ENCODE measurements around the gene CLDN15.
"Not testable (repeated sequence)": the region's sequence is repeated elsewhere in the genome, so short reads cannot be mapped to it uniquely, and the experiment has no call there.

Gene CLDN15

DNA sequence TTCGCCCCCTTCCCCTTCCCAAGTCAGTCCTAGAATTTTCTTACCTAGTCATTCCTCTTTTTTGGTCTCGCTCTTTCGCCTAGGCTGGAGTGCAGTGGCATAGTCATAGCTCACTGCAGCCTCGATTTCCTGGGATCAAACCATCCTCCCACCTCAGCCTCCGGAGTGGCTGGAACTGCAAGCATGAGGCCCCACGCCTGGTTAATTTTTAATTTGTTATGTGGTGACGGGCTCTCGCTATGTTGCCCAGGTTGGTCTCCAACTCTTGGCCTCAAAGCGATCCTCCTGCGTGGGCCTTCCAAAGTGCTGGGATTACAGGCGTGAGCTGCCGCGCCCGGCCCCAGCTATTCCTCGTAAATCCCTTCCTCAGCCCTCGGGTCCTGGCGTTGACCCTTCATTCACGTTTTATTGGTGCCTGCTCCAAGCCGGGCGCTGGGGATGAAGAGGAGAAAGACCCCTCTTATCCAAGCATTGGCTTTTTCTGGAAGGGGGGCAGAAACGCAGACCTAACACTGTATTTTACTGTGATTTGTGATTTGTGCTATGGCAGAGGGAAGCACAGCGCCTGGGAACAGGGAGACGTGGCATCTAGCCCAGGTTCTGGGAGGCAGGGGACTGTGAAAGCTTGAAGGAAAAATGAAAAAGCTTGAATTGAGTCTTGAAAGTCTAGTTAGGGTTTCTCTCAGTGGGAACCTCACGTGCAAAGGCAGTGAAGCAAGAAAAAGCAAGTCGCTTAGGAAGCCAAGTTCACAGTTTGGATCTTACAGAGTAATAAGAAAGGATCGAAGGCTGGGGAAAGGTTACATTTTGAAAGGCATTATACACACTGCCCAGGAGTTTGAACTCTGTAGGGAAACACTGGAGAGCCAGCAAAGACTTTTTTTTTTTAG lies 19.1 kb downstream of the CLDN15 start:
- DNase-seq = no peak

DNA sequence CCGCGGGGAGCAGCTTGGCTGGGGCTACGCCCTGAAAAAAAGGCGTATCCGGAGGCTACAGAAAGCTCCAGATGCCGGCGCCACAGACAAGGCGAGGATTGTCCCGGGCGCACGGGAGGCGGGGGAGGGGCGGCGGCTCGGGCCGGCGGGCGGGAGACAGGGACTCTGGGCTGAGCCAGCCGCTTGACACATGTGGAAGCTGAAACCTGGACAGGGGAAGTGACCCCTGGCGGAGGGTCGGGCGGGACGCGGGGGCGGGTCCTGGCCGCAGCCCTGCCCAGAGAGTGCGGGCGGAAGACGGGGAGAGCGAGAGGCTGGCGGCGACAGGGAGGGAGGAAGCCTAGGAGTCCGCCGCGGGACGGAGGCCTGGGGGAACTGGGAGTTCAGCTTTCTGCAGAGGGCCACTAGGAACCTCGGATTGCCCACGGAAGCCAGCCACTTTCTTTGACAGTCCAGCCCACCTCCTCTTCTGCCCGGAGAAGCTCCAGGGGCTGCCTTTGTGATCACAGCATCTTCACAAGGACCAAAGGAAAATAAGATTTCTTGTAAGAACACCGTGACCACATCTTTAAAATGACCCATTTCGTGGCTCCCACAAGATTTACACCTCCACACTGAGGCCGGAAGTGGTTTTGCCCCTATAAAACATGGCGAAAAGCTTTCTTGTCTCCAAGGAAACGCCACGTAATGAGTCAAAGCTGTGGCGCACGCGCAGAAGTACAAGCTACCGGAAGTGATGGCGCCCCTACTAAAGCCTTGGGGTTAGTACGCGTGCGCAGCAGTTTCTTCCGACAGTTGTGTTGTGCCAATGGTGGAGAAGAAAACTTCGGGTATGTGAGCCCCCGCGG lies 20.0 kb downstream of the CLDN15 start, which contains the start of the genes PLOD3 and ZNHIT1:
PLOD3 (minus strand) TSS at position 194 of the 848 bp plus-strand sequence. CDS start 307 bp downstream, outside the sequence.
ZNHIT1 (plus strand) TSS at position 778 of the 848 bp plus-strand sequence; CDS start at position 809, 31 bp downstream.
- peak; percentile 96 for DNase-seq

DNA sequence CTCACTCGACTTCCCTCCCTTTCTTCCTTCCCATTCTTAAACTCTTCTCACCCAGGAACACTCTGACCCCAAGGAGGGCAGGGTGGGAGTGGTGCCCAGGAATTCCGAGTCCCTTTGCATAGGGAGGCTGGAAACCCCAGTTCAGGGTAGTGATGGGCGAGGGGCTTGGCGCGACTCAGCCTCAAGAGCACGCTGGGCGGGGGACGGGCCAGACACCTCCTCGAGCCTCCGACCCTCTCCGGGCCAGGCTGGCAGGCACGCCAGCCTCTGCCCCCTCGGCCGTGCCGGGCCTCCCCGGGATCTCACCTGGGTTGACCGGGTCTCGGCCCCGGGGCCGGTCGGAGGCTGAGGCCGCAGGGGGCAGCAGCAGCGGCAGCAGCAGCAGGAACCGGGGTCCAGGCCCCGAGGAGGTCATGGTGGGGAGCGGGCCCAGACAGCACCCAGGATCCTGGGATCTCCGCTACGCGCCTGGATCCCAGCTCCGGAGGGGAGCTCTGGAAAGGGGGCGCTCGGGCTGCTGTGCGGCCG lies 20.7 kb downstream of the CLDN15 start:
- DNase-seq = no peak

DNA sequence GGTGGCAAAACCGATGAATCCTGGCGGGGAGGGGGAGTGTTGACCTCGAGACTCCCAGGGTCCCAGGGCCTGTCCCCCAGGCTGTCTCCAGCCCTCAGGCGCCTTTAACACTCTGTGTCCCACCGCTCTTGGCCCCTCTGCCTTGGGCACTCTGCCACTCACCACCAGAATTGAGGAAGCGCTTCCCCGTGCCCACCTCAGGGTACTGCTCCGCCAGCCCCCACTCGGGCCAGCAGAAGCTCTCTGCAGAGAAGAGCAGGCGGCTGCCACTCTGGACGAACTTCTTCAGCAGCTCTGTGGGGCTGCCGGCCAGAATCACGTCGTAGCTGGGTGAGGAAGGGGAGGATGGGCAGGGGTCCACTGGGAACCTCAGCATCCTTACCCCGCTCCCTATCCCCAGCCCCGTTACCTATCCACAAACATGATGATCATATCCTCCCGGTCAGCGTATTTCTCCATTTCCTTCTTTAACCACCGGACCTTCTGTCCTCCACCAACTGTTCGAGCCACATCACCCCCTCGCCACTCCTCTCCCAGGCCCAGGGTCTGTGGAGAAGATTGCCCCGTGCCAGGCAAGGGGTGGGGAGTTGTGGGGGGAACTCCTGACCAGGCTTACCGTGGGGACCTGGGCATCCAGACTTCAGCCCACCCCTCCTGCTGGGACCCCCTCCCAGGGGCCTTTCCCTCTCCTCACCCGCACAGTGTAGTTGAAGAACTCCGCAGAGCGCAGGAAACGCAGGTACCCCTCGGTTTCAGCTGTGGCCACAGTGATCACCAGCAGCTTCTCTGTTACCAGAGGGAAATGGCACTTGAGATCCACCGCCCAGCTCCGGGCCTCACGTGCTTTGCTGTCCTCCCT lies 21.4 kb downstream of the CLDN15 start:
- DNase-seq = no peak

DNA sequence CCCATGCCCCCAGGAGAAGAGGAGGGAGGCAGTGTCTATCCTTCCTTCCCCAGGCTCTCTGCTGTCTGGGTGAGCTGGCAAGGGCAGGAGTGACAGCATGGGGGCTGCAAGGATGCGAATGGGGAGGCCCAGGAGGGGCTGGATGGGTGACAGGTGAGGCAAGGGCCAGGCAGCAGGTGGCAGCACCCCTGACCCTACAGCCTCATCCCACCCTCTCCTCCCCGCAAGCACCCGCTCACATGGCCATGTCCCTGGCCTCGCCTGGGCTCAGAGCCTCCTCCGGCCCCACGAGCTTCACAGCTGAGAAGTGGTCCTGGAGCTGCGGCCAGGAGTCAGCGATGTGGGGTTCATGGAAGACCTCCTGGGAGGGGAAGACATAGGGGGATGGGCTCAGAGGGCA lies 25.6 kb downstream of the CLDN15 start:
- no peak for DNase-seq

DNA sequence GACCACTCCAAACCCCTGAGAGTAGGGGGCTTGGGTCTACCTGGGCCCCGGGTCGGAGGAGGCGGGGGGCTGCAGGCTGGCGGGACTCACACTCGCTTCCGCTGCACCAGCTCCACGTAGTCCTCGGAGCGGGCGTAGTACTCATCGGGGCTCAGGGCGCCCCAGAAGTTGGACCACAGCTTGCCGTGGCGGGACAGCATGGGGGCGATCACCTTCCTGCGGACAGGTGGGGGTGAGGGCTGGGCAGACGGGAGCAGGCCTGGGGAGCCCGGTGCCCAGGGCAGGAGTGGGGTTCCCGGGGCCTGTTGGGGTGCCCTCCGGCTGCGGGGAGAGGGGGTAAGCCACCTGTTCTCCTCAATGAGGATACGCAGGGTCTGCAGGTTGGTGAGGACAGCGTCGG lies 26.1 kb downstream of the CLDN15 start:
- DNase-seq = no peak

DNA sequence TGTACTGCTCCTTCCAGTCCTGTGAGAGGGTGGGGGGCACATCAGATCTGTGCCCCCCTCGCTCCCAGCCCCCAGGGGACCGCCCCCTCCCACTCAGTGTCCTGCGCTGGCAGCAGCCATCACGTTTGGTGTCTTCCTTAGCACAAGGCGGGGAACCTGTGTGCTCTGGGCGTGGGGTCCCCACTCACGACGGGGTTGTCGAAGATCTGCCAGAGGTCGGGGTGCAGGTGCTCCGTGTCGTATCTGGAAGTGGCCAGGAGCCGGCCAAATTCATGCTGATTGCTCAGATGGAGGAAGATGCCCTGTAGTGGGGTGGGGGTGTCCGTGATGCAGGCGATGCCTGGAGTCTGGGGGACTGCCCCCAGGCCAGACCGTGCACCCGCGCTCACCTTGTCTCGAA lies 27.5 kb downstream of the CLDN15 start:
- no peak for DNase-seq

DNA sequence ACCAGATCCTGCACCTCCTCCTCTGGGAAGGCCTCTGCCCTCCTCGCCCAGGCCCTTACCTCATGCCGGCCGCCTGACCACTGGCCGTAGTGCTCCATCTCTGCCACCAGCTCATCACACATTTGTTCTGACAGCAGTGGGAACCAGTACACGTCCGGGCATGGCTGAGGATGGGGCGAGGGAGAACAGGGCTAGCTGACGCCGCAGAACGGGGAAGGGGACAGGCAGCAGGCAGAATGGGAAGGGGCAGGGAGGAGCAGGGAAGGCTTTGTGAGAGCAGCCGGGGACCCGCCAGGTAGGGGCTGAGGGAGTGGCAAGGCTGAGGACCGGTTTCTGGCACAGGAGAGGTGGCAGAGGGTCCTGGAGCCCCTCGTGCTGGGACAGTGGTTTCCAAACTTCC lies 28.8 kb downstream of the CLDN15 start:
- DNase-seq = no peak

DNA sequence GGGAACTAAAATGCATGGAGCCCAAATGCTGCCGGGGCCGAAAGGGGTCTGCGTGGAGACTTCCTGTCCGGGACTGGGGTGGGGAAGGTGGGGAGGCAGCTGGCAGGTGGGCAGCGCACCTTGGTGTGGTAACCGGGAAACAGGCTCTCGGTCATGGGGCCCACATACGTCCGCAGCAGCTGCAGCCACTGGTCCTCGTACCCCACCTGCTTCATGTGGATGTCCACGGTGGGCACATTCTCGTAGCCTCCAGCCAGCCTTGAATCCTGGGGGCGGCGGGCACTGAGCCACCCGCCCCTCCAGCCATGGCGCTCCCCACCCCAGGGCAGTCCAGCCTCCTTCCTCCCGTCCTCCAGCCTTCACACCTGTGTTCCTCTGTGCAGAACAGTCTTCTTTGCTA lies 30.1 kb downstream of the CLDN15 start:
- DNase-seq = no peak

DNA sequence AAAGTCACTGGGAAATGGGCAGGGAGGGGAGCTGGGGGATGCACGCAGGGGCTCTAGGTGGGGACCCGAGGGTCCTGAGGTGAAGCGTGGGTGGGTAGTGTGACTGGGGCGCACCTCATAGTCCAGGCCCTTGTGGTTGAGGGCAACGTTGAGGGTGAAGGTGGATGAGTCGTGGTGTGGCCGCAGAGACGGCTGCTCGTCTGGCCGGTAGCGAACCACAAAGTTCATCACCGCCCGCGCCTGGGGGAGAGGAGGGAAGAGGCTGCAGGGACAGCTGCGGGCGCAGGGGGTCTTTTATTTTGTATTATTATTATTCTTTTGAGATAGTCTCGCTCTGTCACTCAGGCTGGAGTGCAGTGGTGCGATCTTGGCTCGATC lies 30.9 kb downstream of the CLDN15 start:
- no peak for DNase-seq

DNA sequence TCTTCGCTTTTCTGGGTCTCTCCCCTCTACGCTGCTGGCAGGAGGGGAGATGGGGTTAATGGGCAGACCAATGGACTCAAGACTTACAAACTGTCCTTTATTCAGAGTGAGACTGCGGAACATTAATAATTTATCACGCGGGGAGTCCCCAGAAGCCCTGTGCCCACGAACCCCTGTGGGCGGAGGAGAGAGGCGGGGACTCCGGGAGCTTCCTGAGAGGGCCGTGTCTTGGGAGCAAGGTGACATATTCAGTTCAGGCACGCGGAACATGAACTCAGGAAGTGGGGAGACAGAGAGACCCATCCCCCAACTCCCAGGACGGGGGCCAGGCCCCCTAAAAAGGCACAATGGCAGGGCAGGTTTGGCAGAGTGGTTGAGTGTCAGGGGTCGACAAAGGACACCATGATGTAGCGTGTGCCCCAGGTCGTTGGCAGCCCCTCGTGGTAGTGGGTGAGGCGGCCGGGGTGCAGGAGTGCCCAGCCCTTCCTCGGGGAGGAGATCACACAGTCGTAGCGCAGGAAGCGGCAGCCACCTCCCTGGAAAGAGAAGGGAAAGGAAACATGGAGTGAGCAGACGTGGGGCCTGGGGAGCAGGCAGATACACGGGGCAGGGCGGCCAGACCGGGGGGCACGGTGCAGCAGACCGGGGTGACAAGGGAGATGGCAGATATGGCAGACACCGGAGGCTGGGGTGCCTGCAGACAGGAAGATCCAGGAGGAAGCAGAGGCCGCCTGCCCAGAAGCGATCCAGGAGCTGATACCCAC lies 31.5 kb downstream of the CLDN15 start:
- DNase-seq = no peak

DNA sequence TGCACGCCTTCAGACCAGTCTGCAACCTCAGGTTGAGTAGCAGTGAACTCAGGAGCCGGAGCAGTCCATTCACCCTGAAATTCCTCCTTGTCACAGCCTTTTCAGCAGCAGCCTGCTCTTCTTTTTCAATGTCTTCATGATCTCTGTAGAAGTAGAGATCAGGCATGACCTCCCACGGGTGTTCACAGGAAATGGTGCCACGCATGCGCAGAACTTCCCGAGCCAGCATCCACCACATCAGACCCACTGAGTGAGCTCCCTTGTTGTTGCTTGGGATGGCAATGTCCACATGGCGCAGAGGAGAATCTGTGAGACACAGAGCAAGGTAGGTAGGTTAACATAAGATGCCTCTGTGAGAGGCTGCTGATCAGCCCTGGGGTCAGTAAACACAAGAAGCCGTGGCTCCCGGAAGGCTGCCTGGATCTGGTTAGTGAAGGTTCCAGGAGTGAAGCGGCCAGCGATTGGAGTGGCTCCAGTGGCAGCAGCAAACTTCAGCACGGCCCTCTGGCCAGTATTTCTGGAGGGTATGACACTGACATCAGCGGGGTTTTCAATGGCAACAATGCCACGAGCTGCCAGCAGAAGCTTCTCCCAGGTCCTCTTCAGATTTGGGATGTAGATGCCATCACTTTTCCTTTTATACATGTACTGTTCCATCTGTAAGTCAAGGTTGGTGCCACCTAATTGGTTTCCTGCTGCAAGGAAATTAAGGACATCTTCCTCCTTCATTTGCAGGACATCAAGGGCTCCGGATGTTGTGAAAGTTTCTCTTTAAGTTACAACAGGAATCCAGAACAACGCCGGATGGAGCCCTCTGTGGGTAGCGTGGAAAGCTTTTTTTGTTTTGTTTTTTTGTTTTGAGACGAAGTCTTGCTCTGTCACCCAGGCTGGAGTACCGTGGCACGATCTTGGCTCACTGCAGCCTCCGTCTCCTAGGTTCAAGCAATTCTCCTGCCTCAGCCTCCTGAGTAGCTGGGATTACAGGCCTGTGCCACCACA lies 33.6 kb downstream of the CLDN15 start:
- not testable (repeated sequence) for DNase-seq

DNA sequence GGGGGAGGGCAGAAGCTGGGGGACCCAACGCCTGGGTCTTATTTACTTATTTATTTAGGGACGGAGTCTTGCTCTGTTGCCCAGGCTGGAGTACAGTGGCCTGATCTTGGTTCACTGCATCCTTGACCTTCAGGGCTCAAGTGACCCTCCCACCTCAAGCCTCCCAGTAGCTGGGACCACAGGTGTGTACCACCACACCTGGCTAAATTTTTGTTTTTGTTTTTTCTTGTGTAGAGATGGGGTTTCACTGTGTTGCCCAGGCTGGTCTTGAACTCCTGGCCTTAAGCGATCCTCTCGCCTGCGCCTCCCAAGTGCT lies 35.0 kb downstream of the CLDN15 start:
- no peak for DNase-seq

DNA sequence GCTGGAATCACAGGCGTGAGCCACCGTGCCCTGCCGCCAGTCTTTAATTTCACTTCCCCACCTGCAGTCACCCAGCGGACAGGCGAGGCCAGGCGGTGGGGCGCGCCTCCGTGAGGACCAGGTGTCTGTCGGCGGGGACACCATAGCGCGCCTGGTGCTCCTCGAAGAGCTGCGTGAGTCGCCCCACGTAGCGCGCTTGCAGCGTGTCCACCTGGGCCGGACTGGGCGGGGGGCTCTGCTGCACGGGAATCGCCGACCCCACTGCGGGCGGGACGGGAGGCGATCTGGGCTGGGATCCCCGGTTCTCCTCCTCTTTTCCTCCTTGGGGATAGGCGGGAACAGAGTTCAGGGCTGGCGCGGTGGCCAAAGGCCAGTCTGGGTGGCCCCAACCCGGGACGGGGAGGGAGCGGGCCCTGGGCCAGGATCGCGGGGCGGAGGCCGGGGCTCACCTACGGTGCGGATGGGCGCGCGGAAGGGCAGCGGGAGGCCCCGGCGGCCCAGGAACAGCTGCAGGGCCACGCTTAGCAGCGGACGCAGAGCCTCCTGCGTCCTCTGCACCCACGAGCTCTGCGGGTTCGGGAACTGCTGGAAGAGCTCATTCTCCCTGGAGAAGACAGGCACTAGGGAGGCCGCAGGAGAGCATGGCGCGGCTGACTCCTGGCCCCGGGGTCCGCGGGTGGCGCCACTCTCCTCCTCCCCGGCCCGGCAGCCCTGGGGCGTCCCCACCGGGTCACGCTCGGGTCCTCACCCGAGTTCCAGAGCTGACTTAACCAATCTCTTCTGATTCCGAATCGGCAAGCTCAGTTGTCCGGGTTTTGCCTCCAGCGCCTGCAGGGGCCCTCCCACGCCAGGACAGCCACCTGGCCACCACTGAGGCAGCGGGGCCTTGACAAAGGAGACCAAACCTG lies 35.7 kb downstream of the CLDN15 start:
- DNase-seq = no peak

DNA sequence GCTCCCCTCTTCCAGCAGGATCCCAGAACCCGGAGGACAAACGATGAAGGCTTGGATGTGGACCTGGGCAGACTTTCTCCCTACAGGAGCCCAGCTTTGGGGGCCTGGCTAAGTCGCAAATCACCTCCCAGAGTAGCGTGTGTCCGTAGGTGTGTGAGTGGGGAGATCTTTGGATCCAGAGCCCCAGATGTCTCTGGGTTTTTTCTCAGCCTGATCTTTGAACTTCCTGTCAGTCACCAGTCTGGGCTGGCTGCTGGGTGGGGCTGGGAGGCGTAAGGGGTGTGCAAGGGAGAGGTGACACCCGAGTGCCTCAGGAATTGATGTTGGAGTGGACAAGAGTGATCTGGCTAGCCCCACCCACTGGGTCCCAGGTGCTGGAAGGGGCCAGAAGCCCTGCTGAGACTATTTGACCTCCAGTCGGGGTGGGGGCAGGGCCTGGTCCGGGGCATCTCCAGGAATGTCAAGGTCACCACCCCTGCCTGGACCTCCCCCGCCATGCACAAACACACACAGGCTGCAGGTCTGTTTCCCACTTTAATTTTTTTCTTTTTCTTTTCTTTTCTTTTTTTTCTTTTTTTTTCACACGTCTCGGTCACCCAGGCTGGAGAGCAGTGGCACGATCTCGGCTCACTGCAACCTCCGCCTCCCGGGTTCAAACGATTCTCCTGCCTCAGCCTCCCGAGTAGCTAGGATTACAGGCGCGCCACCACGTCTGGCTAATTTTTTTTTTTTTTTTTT lies 36.6 kb downstream of the CLDN15 start, which contains the start of gene MOGAT3:
MOGAT3 (minus strand) TSS at position 175 of the 738 bp plus-strand sequence. CDS start 182 bp downstream, outside the sequence.
- DNase-seq = no peak

DNA sequence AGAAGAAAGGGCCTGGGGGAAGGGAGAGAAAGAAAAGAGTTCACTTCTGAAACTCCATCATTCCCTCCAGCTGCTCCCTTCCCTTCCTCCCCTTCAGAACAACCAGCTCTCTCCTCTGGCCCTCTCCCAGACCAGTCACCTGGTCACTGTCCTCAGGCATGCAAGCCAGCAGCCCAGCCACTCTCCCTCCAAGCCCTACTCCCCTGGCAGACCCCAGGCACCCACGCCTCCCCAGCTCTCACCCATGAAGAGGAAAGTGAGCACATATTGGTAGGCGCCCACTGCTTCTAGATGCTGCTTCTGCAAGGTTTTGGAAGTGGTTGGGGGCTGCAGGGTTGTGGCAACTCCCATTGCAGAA lies 37.1 kb downstream of the CLDN15 start:
- DNase-seq = no peak

DNA sequence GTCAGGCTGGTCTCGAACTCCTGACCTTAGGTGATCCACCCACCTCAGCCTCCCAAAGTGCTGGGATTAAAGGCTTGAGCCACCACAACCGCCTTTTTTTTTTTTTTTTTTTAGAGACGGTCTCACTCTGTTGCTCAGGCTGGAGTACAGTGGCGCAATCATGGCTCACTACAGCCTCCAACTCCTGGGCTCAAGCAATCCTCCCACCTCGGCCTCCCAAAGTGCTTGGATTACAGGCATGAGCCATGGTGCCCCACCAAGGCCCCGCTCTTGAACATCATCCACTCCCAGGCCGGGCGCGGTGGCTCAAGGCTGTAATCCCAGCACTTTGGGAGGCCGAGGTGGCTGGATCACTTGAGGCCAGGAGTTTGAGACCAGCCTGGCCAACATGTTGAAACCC lies 38.1 kb downstream of the CLDN15 start:
- DNase-seq = not testable (repeated sequence)

DNA sequence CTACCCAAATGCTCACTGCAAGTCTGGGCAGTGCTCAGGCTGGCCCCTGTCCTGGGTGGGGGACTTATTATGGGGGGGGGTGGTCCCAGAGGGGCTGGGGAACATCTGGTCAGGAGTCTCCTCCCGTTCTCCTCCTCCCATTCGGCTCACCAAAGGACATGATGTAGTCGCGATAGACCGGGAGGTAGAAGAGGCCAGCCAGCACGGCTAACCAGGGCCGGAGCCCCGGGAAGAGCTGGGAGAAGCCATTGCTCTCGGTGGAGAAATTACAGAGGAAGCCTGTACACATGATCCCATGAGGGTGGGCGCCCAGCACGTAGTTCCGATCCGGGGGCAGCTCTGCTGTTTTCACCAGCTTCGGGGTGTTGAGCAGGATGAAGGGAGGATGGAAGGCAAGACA lies 39.1 kb downstream of the CLDN15 start:
- no peak for DNase-seq

DNA sequence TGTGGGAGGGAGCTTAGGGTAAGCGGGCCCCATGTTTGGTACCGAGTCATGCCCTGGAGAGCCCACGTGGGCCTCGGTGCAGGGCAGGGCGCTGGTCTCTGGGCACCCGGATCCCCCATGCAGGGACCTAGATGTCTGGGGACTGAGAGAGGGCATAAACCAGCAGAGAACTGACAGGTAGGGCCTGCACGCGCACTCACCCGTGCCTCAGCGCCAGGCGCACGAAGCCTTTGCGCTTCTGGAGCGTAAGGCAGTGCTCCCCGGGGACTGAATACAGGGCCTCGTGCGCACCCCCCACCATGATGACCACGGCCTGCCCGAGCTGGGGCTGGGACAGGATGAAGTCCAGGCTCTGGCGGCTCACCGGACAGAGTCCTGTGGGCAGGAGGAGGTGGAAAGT lies 39.6 kb downstream of the CLDN15 start:
- no peak for DNase-seq
